Adrenal gland (tissue), 5 donors: ENCODE data around the gene ENGASE.

ENCODE experiments used
- CTCF ChIP-seq, 6 experiments: fragments of 450-650 bp in 4 of 6; fragments of 200-600 bp in 2 of 6; sonication (generic) in 1 of 6; IDR thresholded peaks; 1 replicate in 5 of 6; 2 replicates in 1 of 6; pipeline versions ENCODE4 v1.5.1 to v1.8.0; 2016 to 2021; ENCODE audit warnings: antibody characterized with exemption in 6 of 6, mild to moderate bottlenecking in 2 of 6, moderate library complexity in 1 of 6
- POLR2A ChIP-seq, 2 donors: fragments of 450-650 bp; IDR thresholded peaks; one replicate each; pipeline ENCODE4 v1.6.1; 2017; ENCODE audit warnings: antibody characterized with exemption in 2 of 2, mild to moderate bottlenecking in 2 of 2, moderate library complexity in 1 of 2
- donor health status: DM: no; HTN: no; CAD: no.

- TF ChIP-seq CTCF (IDR thresholded peaks at IDR 0.05) (no peak), POLR2A (IDR thresholded peaks at IDR 0.05) (no peak)
These were observed 23.3 kb upstream of the ENGASE start for GRCh38 chr17:79051306-79051705.
